H9 (cell line): ENCODE measurements around the gene HMGXB4. TPM values are rescaled to one million over a fixed set of nuclear protein-coding genes. Genes with fewer than 3 reads are reported as not detected.
A peak's percentile ranks its signal among the peaks of the same experiment; 100 is the strongest.

Experiments
- DNase-seq: peaks from one replicate; pipeline ENCODE4 v3.0.0-alpha.2; 2017
- H2AFZ ChIP-seq: one replicate; pipeline ENCODE4 v1.6.1; 2013; ENCODE audit warnings: mild to moderate bottlenecking, low read length, control low read depth, moderate library complexity
- H2AK5ac ChIP-seq: 2 replicates; pipeline ENCODE4 v1.6.1; 2013; ENCODE audit warnings: low read length, control low read depth, mixed read lengths; ENCODE audit not compliant: insufficient read length
- H2BK120ac ChIP-seq: one replicate; pipeline ENCODE4 v1.6.1; 2013; ENCODE audit warnings: low read depth, mild to moderate bottlenecking, low read length, control low read depth, inconsistent platforms; ENCODE audit not compliant: poor library complexity, severe bottlenecking
- H2BK12ac ChIP-seq: 2 replicates; pipeline ENCODE4 v1.6.1; 2013; ENCODE audit warnings: low read length, control low read depth, mixed read lengths, low read depth; ENCODE audit not compliant: insufficient read length
- H2BK15ac ChIP-seq: 2 replicates; pipeline ENCODE4 v1.6.1; 2013; ENCODE audit warnings: low read depth, low read length, control low read depth
- H2BK20ac ChIP-seq: one replicate; pipeline ENCODE4 v1.6.1; 2013; ENCODE audit warnings: low read depth, mild to moderate bottlenecking, low read length, control low read depth, inconsistent platforms; ENCODE audit not compliant: poor library complexity, severe bottlenecking
- H2BK5ac ChIP-seq: 2 replicates; pipeline ENCODE4 v1.6.1; 2013; ENCODE audit warnings: low read length, control low read depth, mixed read lengths; ENCODE audit not compliant: insufficient read length
- H3K14ac ChIP-seq: 2 replicates; pipeline ENCODE4 v1.6.1; 2013; ENCODE audit warnings: low read length, control low read depth; ENCODE audit not compliant: insufficient read depth
- H3K18ac ChIP-seq: 2 replicates; pipeline ENCODE4 v1.6.1; 2013; ENCODE audit warnings: low read depth, mild to moderate bottlenecking, mixed read lengths, low read length, control low read depth; ENCODE audit not compliant: insufficient read length
- H3K23ac ChIP-seq: 2 replicates; pipeline ENCODE4 v1.6.1; 2013; ENCODE audit warnings: low read length, control low read depth, mixed read lengths, low read depth; ENCODE audit not compliant: insufficient read length
- H3K23me2 ChIP-seq: 2 replicates; pipeline ENCODE4 v1.6.1; 2013; ENCODE audit warnings: low read depth, mild to moderate bottlenecking, mixed read lengths, low read length, control low read depth; ENCODE audit not compliant: insufficient read length, poor library complexity, severe bottlenecking
- H3K27ac ChIP-seq: 2 replicates; pipeline ENCODE4 v1.5.1; 2013; ENCODE audit warnings: low read length, control low read depth, mixed read lengths, low read depth; ENCODE audit not compliant: insufficient read length
- H3K27me3 ChIP-seq: 2 replicates; pipeline ENCODE4 v1.6.1; 2013; ENCODE audit warnings: low read length, control low read depth, inconsistent platforms; ENCODE audit not compliant: insufficient read depth
- H3K4ac ChIP-seq: 2 replicates; pipeline ENCODE4 v1.6.1; 2013; ENCODE audit warnings: low read depth, mild to moderate bottlenecking, control low read depth, inconsistent platforms, low read length, moderate library complexity
- H3K4me1 ChIP-seq: 2 replicates; pipeline ENCODE4 v1.6.1; 2013; ENCODE audit warnings: low read length, control low read depth, inconsistent platforms; ENCODE audit not compliant: insufficient read depth
- H3K4me2 ChIP-seq: 2 replicates; pipeline ENCODE4 v1.6.1; 2013; ENCODE audit warnings: low read length, control low read depth, mixed read lengths; ENCODE audit not compliant: insufficient read length, insufficient read depth
- H3K56ac ChIP-seq: 2 replicates; pipeline ENCODE4 v1.6.1; 2013; ENCODE audit warnings: low read depth, mild to moderate bottlenecking, mixed read lengths, low read length, control low read depth; ENCODE audit not compliant: insufficient read length
- H3K79me1 ChIP-seq: 2 replicates; pipeline ENCODE4 v1.6.1; 2013; ENCODE audit warnings: low read depth, mild to moderate bottlenecking, moderate library complexity, low read length, control low read depth, inconsistent platforms; ENCODE audit not compliant: insufficient read depth, poor library complexity, severe bottlenecking
- H3K79me2 ChIP-seq: 2 replicates; pipeline ENCODE4 v1.6.1; 2013; ENCODE audit warnings: low read length, control low read depth, inconsistent platforms; ENCODE audit not compliant: insufficient read depth
- H3K9ac ChIP-seq: 2 replicates; pipeline ENCODE4 v1.6.1; 2013; ENCODE audit warnings: low read length, control low read depth, mixed read lengths; ENCODE audit not compliant: insufficient read length; ENCODE audit errors: extremely low read depth
- H3K9me3 ChIP-seq: one replicate; pipeline ENCODE4 v1.6.1; 2013; ENCODE audit warnings: low read depth, low read length, inconsistent platforms; ENCODE audit not compliant: control insufficient read depth
- H3T11ph ChIP-seq: one replicate; pipeline ENCODE4 v1.6.1; 2013; ENCODE audit warnings: mild to moderate bottlenecking, low read length, control low read depth, inconsistent platforms
- H4K20me1 ChIP-seq: one replicate; pipeline ENCODE4 v1.6.1; 2013; ENCODE audit not compliant: control insufficient read depth, insufficient read length, insufficient read depth
- H4K5ac ChIP-seq: 2 replicates; pipeline ENCODE4 v1.6.1; 2013; ENCODE audit warnings: low read depth, mild to moderate bottlenecking, mixed read lengths, low read length, control low read depth; ENCODE audit not compliant: insufficient read length
- H4K8ac ChIP-seq: replicated peaks from 2 replicates; pipeline ENCODE4 v1.6.1; 2013; ENCODE audit warnings: low read length, control low read depth, mixed read lengths, low read depth; ENCODE audit not compliant: insufficient read length
- H4K91ac ChIP-seq: 2 replicates; pipeline ENCODE4 v1.6.1; 2013; ENCODE audit warnings: low read depth, mild to moderate bottlenecking, moderate library complexity, mixed read lengths, low read length, control low read depth; ENCODE audit not compliant: insufficient read length
- H3K27ac Mint-ChIP-seq, 3 experiments: 2 replicates in 2 of 3; 3 replicates in 1 of 3; pipeline ENCODE4 v1.8.0; 2020 to 2021; ENCODE audit warnings: mixed read lengths in 3 of 3, mild to moderate bottlenecking in 1 of 3, moderate library complexity in 1 of 3
- H3K27me3 Mint-ChIP-seq: 2 replicates; pipeline ENCODE4 v1.8.0; 2021; ENCODE audit warnings: low read depth, mild to moderate bottlenecking, moderate library complexity, mixed read lengths
- H3K36me3 Mint-ChIP-seq, 3 experiments: 2 replicates in 2 of 3; 3 replicates in 1 of 3; pipeline ENCODE4 v1.8.0; 2020 to 2021; ENCODE audit warnings: low read depth in 3 of 3, mixed read lengths in 3 of 3; ENCODE audit not compliant: insufficient read depth in 1 of 3
- H3K4me1 Mint-ChIP-seq, 2 experiments: 2 replicates each; pipeline ENCODE4 v1.8.0; 2020; ENCODE audit warnings: mixed read lengths in 2 of 2
- H3K4me3 Mint-ChIP-seq, 2 experiments: 2 replicates in 1 of 2; 3 replicates in 1 of 2; pipeline ENCODE4 v1.8.0; 2020 to 2021; ENCODE audit warnings: mild to moderate bottlenecking in 2 of 2, mixed read lengths in 2 of 2, moderate library complexity in 1 of 2
- H3K9me3 Mint-ChIP-seq, 2 experiments: 2 replicates in 1 of 2; 3 replicates in 1 of 2; pipeline ENCODE4 v1.8.0; 2020; ENCODE audit warnings: mild to moderate bottlenecking in 2 of 2, mixed read lengths in 2 of 2, moderate library complexity in 1 of 2
- CTCF ChIP-seq: fragments of 200-600 bp; sonication (generic); conservative IDR thresholded peaks from 3 replicates; pipeline ENCODE4 v1.8.0; 2021; ENCODE audit warnings: antibody characterized with exemption, mild to moderate bottlenecking
- WGBS: extraction: QIAGEN DNeasy Blood & Tissue Kit; methylation state at CpG from one replicate; pipeline ENCODE4 v1.1.7; 2013; ENCODE audit warnings: missing lambda C conversion rate, low lambda C conversion rate, mixed read lengths; ENCODE audit not compliant: insufficient read length; ENCODE audit errors: extremely low coverage; 5-methylcytosine and 5-hydroxymethylcytosine counted together
- total RNA-seq: library from RNA; stranded (reverse); gene quantifications from 2 replicates; pipeline ENCODE4 v1.2.1, GENCODE V29; 2021

Gene HMGXB4
- total RNA-seq, 1 experiment from 2014 or later: 33.5 TPM

- no peak for DNase-seq
- Histone ChIP-seq H2BK12ac (no peak overlapping the region), H2AK5ac (no peak overlapping the region), H2BK20ac (no peak overlapping the region), H3K4me1 (no peaks in the 10 kb centered on the region), H2BK120ac (no peak overlapping the region), H4K8ac (no peak overlapping the region), H4K5ac (no peak overlapping the region), H3T11ph (no peak overlapping the region), H3K4me2 (no peak overlapping the region), H3K23ac (no peak overlapping the region), H3K9ac (no peak overlapping the region), H2AFZ (no peak overlapping the region), H3K56ac (no peak overlapping the region), H3K23me2 (no peaks in the 10 kb centered on the region), H3K79me2 (no peaks in the 10 kb centered on the region; the same call in 1 of the 2 replicates), H3K79me1 (no peaks in the 10 kb centered on the region), H4K91ac (no peak overlapping the region), H3K9me3 (no peaks in the 10 kb centered on the region), H3K14ac (no peak overlapping the region), H3K18ac (no peak overlapping the region), H4K20me1 (no peaks in the 10 kb centered on the region), H2BK5ac (no peak overlapping the region), H3K27ac (no peak overlapping the region), H3K27me3 (no peaks in the 10 kb centered on the region), H3K4ac (no peak overlapping the region), H2BK15ac (no peak overlapping the region)
- no CpG with 5 or more reads among the region's 19 CpGs for WGBS
- H3K27ac Mint-ChIP-seq: peak overlapping the region in 1 of 3 experiments; percentile 76; a peak in 1 of 7 replicates
- no peaks in the 10 kb centered on the region for H3K9me3 Mint-ChIP-seq
- H3K36me3 Mint-ChIP-seq: peaks cover 8 to 17% (median 11%) of the 10 kb centered on the region in 3 experiments; a peak in 6 of 7 replicates
- no peak overlapping the region for H3K4me3 Mint-ChIP-seq
- no peaks in the 10 kb centered on the region for H3K27me3 Mint-ChIP-seq
- H3K4me1 Mint-ChIP-seq: peaks cover 5 to 10% of the 10 kb centered on the region in 2 experiments
- TF ChIP-seq CTCF: no peak
Observed at GRCh38 chr22:35341090-35341874, 84.0 kb downstream of the HMGXB4 start.
